B cell (primary cell): ENCODE measurements around the gene FBXL20. TPM values are rescaled to one million over a fixed set of nuclear protein-coding genes. Genes with fewer than 3 reads are reported as not detected.

Experiments used
- ATAC-seq: fragments of 200-7000 bp; cut with Tn5 transposase; one replicate; pipeline ENCODE4 v1.10.0; 2021; ENCODE audit warnings: low read depth, mild to moderate bottlenecking, moderate number of reproducible peaks, moderate library complexity
- CTCF ChIA-PET: fragments of 350-600 bp; sonication (Branson Sonifier 250); formaldehyde crosslinking; loops from one replicate; lab custom pipeline; 2021; ENCODE audit warnings: antibody characterized with exemption, inconsistent platforms; lab: Charles Lee
- POLR2A ChIA-PET: fragments of 350-600 bp; sonication (Branson Sonifier 250); formaldehyde crosslinking; loops from one replicate; lab custom pipeline; 2021; ENCODE audit warnings: antibody characterized with exemption; lab: Charles Lee
- DNase-seq: peaks from one replicate; pipeline ENCODE4 v3.0.0; 2013
- H2AFZ ChIP-seq: 2 replicates; pipeline ENCODE4 v1.6.1; 2012; ENCODE audit warnings: mild to moderate bottlenecking, low read depth, low read length; ENCODE audit not compliant: insufficient read depth, poor library complexity, severe bottlenecking
- H3K27ac ChIP-seq, 2 donors: 1 replicate in 1 of 2; 2 replicates in 1 of 2; pipeline ENCODE4 v1.5.1; 2012 to 2013; ENCODE audit warnings: low read length in 2 of 2, mild to moderate bottlenecking in 2 of 2, moderate library complexity in 1 of 2
- H3K27me3 ChIP-seq, 4 experiments: fragments of 200-600 bp in 1 of 4; sonication (generic) in 1 of 4; replicated peaks in 1 of 4; 1 replicate in 2 of 4; 2 replicates in 2 of 4; pipeline versions ENCODE4 v1.6.1 to v1.7.0; 2013 to 2016; ENCODE audit warnings: low read length in 3 of 4, mild to moderate bottlenecking in 2 of 4, mixed read lengths in 1 of 4, moderate library complexity in 1 of 4; ENCODE audit not compliant: insufficient read depth in 4 of 4, control insufficient read depth in 3 of 4; ENCODE audit errors: control extremely low read depth in 1 of 4
- H3K36me3 ChIP-seq, 2 experiments: replicated peaks in 1 of 2; 1 replicate in 1 of 2; 2 replicates in 1 of 2; pipeline versions ENCODE4 v1.6.1 to v1.7.1; 2013; ENCODE audit warnings: low read length in 1 of 2; ENCODE audit not compliant: insufficient read depth in 2 of 2, control insufficient read depth in 1 of 2; ENCODE audit errors: control extremely low read depth in 1 of 2, extremely low read depth in 1 of 2
- H3K4me1 ChIP-seq, 2 donors: fragments of 200-600 bp in 1 of 2; sonication (generic) in 1 of 2; 1 replicate in 1 of 2; 2 replicates in 1 of 2; pipeline versions ENCODE4 v1.5.1 to v1.6.1; 2013 to 2017; ENCODE audit warnings: low read length in 2 of 2; ENCODE audit not compliant: control insufficient read depth in 2 of 2, insufficient read depth in 2 of 2
- H3K4me2 ChIP-seq: replicated peaks from 2 replicates; pipeline ENCODE3; 2012; ENCODE audit warnings: mild to moderate bottlenecking, low read depth, low read length; ENCODE audit not compliant: poor library complexity, severe bottlenecking
- H3K4me3 ChIP-seq, 5 experiments: fragments of 200-600 bp in 1 of 5; sonication (generic) in 1 of 5; 1 replicate in 3 of 5; 2 replicates in 2 of 5; pipeline versions ENCODE4 v1.5.1 to v1.7.0; 2011 to 2016; ENCODE audit warnings: low read length in 4 of 5, mild to moderate bottlenecking in 4 of 5, low read depth in 2 of 5, control low read depth in 1 of 5, moderate library complexity in 1 of 5; ENCODE audit not compliant: insufficient read depth in 1 of 5; ENCODE audit errors: control extremely low read depth in 1 of 5, extremely low read depth in 1 of 5
- H3K79me2 ChIP-seq: fragments of 200-600 bp; sonication (generic); one replicate; pipeline ENCODE4 v1.6.0; 2016; ENCODE audit warnings: low read length; ENCODE audit not compliant: control insufficient read depth, insufficient read depth
- H3K9ac ChIP-seq: fragments of 200-600 bp; sonication (generic); 2 replicates; pipeline ENCODE4 v1.6.1; 2017; ENCODE audit warnings: mild to moderate bottlenecking, low read length, moderate library complexity
- H3K9me3 ChIP-seq, 3 donors: one replicate each; pipeline versions ENCODE4 v1.6.1 to v1.7.1; 2013; ENCODE audit warnings: low read length in 2 of 3; ENCODE audit not compliant: control insufficient read depth in 2 of 3, insufficient read depth in 1 of 3; ENCODE audit errors: control extremely low read depth in 1 of 3
- H4K20me1 ChIP-seq: 2 replicates; pipeline ENCODE4 v1.6.0; 2012; ENCODE audit warnings: mild to moderate bottlenecking, low read length; ENCODE audit not compliant: insufficient read depth, control insufficient read depth, poor library complexity, severe bottlenecking
- H3K27ac Mint-ChIP-seq: one replicate; pipeline ENCODE4 v1.8.0; 2021; ENCODE audit warnings: mixed read lengths
- H3K27me3 Mint-ChIP-seq: one replicate; pipeline ENCODE4 v1.8.0; 2021; ENCODE audit warnings: mixed read lengths
- H3K4me1 Mint-ChIP-seq: one replicate; pipeline ENCODE4 v1.8.0; 2021; ENCODE audit warnings: mixed read lengths
- H3K4me3 Mint-ChIP-seq: one replicate; pipeline ENCODE4 v1.8.0; 2021; ENCODE audit warnings: mixed read lengths
- H3K9me3 Mint-ChIP-seq: one replicate; pipeline ENCODE4 v1.8.0; 2022; ENCODE audit warnings: mixed read lengths; ENCODE audit not compliant: insufficient read depth
- EZH2 ChIP-seq: IDR thresholded peaks from 2 replicates; pipeline ENCODE4 v1.6.1; 2012; ENCODE audit warnings: borderline replicate concordance, low read depth, mild to moderate bottlenecking, moderate library complexity, low read length; ENCODE audit not compliant: insufficient read depth, poor library complexity, severe bottlenecking
- WGBS: methylation state at CpG from one replicate; pipeline ENCODE4 v1.1.5; 2013; ENCODE audit warnings: missing lambda C conversion rate; ENCODE audit not compliant: insufficient coverage; 5-methylcytosine and 5-hydroxymethylcytosine counted together
- intact Hi-C: fragments of 100-400 bp; cut with micrococcal nuclease; formaldehyde crosslinking; loops from one replicate; pipeline ENCODE4 v1.10.0; 2022
- polyA plus RNA-seq: library from polyadenylated mRNA; depleted of rRNA; stranded (reverse); fragments of >200 nt; gene quantifications from 2 replicates; pipeline ENCODE4 v1.2.3, GENCODE V29; 2012
- total RNA-seq, 2 donors: library from RNA; stranded (reverse); fragments of 120-200 nt in 1 of 2; gene quantifications; 1 replicate in 1 of 2; 2 replicates in 1 of 2; pipeline versions ENCODE4 v1.2.3 to v1.2.4, GENCODE V29; 2013 to 2022
- TF ChIP-seq, protein P1 (sequence below): fragments of 200-600 bp; IDR thresholded peaks from one replicate; pipeline ENCODE4 v1.8.0; 2022; ENCODE audit warnings: antibody characterized with exemption, mild to moderate bottlenecking

The FBXL20 gene
- total and polyA plus RNA-seq, 2 donors (not counting 1 experiment from before 2014, with no cell fraction given): 6.1 to 36.2 TPM

DNA sequence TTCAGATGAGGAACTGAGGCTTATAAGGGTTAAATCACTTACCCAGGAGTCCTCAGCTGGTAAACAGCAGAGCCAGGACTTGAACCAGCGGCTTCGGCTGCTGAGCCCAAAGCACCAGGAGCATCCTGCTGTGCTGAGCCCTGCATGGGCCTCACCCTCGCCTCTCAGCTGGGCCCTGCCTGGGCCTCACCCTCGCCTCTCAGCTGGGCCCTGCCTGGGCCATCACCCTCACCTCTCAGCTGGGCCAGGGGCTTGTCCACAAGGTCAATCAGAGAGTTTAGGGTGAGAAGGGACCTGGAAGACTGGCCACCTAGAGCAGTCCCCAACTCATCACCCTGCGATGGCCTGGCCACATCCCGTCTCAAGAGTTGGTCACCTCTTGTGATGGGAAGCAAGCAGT lies 179.9 kb downstream of the FBXL20 start:
- Mint-ChIP-seq H3K4me3 (no peak overlapping the region), H3K27me3 (peaks cover 28% of the 10 kb centered on the region), H3K4me1 (peaks cover 13% of the 10 kb centered on the region), H3K9me3 (no peaks in the 10 kb centered on the region), H3K27ac (no peak overlapping the region)
- peaks cover 0 to 28% (median 12%) of the 10 kb centered on the region in 4 experiments for H3K27me3 ChIP-seq
- intact Hi-C loops: no loop called here
- ATAC-seq: no peak
- H3K27ac ChIP-seq: no peak overlapping the region
- ChIA-PET CTCF (interaction anchor here (0.6 to 1.1 kb wide), 2 partner anchors 10 to 23 kb away, joined by 3 to 5 read pairs; no protein-coding TSS in a partner anchor), POLR2A (no interaction called here)
- H3K4me1 ChIP-seq: peaks cover 19% of the 10 kb centered on the region in 2 donors
- no peak overlapping the region for H3K9ac ChIP-seq
- DNase-seq: no peak
- no peak overlapping the region for H2AFZ ChIP-seq
- H3K4me3 ChIP-seq: no peak overlapping the region
- WGBS: 96% methylated on average over 4 of the region's 6 CpGs
- H3K79me2 ChIP-seq: no peaks in the 10 kb centered on the region
- no peaks in the 10 kb centered on the region for H3K36me3 ChIP-seq
- no peak for TF ChIP-seq EZH2
- TF ChIP-seq, protein P1, sequence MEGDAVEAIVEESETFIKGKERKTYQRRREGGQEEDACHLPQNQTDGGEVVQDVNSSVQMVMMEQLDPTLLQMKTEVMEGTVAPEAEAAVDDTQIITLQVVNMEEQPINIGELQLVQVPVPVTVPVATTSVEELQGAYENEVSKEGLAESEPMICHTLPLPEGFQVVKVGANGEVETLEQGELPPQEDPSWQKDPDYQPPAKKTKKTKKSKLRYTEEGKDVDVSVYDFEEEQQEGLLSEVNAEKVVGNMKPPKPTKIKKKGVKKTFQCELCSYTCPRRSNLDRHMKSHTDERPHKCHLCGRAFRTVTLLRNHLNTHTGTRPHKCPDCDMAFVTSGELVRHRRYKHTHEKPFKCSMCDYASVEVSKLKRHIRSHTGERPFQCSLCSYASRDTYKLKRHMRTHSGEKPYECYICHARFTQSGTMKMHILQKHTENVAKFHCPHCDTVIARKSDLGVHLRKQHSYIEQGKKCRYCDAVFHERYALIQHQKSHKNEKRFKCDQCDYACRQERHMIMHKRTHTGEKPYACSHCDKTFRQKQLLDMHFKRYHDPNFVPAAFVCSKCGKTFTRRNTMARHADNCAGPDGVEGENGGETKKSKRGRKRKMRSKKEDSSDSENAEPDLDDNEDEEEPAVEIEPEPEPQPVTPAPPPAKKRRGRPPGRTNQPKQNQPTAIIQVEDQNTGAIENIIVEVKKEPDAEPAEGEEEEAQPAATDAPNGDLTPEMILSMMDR: no peak
- H4K20me1 ChIP-seq: no peaks in the 10 kb centered on the region
- H3K9me3 ChIP-seq: peaks cover 0 to 4% (median 0%) of the 10 kb centered on the region in 3 donors
- H3K4me2 ChIP-seq: no peak overlapping the region

DNA sequence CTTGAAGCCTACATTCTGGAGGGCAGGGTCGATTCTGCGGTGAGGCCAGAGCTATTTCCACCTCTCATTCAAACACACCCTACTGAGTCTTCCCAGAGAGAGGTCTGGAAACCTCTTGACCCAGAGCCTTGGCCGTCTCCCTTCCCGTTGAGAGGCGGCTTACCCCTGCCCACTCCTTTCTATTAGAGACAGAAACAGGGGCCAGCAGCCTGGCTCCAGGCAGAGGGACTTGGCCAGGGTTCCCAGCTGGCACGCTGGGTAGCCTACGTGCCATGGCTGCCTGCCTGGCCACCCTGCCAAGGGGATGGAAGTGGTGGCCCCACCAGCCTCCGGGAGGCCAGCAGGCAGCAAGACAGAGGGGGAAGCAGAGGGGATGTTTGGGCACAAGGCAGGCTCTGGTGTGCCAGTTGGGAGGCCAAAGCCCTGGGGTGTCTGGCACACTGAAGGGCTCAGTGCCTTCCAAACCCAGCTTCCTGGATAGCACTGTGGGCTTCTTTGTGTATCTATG lies 181.7 kb downstream of the FBXL20 start:
- no peak overlapping the region for H3K4me2 ChIP-seq
- intact Hi-C loops: no loop called here
- H3K9me3 Mint-ChIP-seq: no peaks in the 10 kb centered on the region
- no peak for ATAC-seq
- H3K4me3 Mint-ChIP-seq: no peak overlapping the region
- no peaks in the 10 kb centered on the region for H3K9me3 ChIP-seq
- no peak overlapping the region for H3K27ac Mint-ChIP-seq
- H3K9ac ChIP-seq: no peak overlapping the region
- peaks cover 35% of the 10 kb centered on the region for H3K27me3 Mint-ChIP-seq
- H3K4me1 Mint-ChIP-seq: peaks cover 5% of the 10 kb centered on the region
- TF ChIP-seq, protein P1: no peak
- TF ChIP-seq EZH2: no peak
- WGBS: 82% methylated on average over 8 of the region's 8 CpGs
- H3K36me3 ChIP-seq: no peaks in the 10 kb centered on the region
- peaks cover 2 to 3% of the 10 kb centered on the region in 2 donors for H3K4me1 ChIP-seq
- DNase-seq: no peak
- CTCF ChIA-PET: no interaction called here
- no peaks in the 10 kb centered on the region for H4K20me1 ChIP-seq
- no peak overlapping the region for H3K27ac ChIP-seq
- H3K27me3 ChIP-seq: peaks cover 0 to 18% (median 4%) of the 10 kb centered on the region in 4 experiments
- POLR2A ChIA-PET: no interaction called here
- no peaks in the 10 kb centered on the region for H3K79me2 ChIP-seq
- H2AFZ ChIP-seq: no peak overlapping the region
- no peak overlapping the region for H3K4me3 ChIP-seq
